ENCODE data around the gene ROR1. TPM values are rescaled to one million over a fixed set of nuclear protein-coding genes. Genes with fewer than 3 reads are reported as not detected.

The ROR1 gene
- total and polyA plus RNA-seq, 2 of the 4 experiments (the other 2 are of a cell fraction), result 4.4 to 10.0 TPM

DNA sequence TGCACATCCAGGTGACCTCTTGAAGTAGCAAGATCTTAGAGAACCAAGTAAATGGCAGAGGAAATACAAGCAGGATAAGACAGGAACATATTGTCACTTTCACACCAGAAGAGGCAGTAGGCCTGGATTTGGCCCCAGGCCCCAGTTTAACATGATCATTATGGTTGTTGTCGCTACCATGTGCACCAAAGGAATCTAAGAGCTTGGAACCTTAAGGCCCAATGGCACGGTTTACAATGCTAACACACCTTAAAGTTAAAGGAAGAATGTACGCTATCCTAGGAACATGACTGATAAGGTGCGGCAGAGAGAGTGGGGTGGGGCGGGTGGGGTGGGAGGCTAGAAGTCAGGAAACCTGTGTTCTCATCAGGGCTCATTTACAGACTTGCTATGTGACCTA lies 147.5 kb downstream of the ROR1 start:
- Histone ChIP-seq H2AFZ (replicated peaks; ENCODE audit: low read length, poor library complexity) (no peak overlapping the region), H3K4me2 (ENCODE audit: low read depth, low read length) (0 out of 2 replicates have a peak overlapping the region, but pooled peaks have one; percentile 22), H3K9me3 (ENCODE audit: control insufficient read depth, insufficient read depth, low read length) (no peaks in the 10 kb centered on the region), H4K5ac (ENCODE audit: low read depth, low read length) (peak overlapping the region; percentile 27; the same call in 1 of the 2 replicates), H3K27me3 (ENCODE audit: control insufficient read depth, insufficient read depth, low read length) (peaks cover 2% of the 10 kb centered on the region), H3K9ac (ENCODE audit: low read depth, low read length) (0 out of 2 replicates have a peak overlapping the region, but pooled peaks have one; percentile 10), H3K14ac (replicated peaks; ENCODE audit: low read depth, low read length) (0 out of 2 replicates have a peak overlapping the region, but pooled peaks have one; percentile 15), H3K4ac (ENCODE audit: low read depth, low read length) (peak overlapping the region; percentile 71), H3K4me1 (ENCODE audit: control insufficient read depth, insufficient read depth, low read length) (peaks cover 9% of the 10 kb centered on the region), H3K27ac (ENCODE audit: insufficient read depth, low read length) (peak overlapping the region; percentile 43; the same call in 1 of the 2 replicates), H2BK5ac (ENCODE audit: low read depth, low read length, poor library complexity, severe bottlenecking) (no peak overlapping the region), H3K79me1 (ENCODE audit: low read depth in 1 of 2, low read length in 2 of 2) (no peaks in the 10 kb centered on the region), H3K56ac (ENCODE audit: extremely low read depth, insufficient read depth, low read length) (no peak overlapping the region; the same call in 1 of the 2 replicates), H4K20me1 (ENCODE audit: insufficient read depth, low read length) (peaks cover 4% of the 10 kb centered on the region; the same call in 1 of the 2 replicates), H4K91ac (ENCODE audit: insufficient read depth, low read depth, low read length) (peak overlapping the region; percentile 69), H4K8ac (ENCODE audit: low read depth in 2 of 2, low read length in 2 of 2) (peak overlapping the region; percentile 23 to 56; a peak in 2 of 4 replicates), H2AK9ac (replicated peaks; ENCODE audit: low read depth, low read length, poor library complexity) (no peak overlapping the region), H2BK120ac (ENCODE audit: low read depth, low read length) (peak overlapping the region; percentile 21), H3K18ac (ENCODE audit: low read depth, low read length) (peak overlapping the region; percentile 51), H3K36me3 (ENCODE audit: control insufficient read depth, insufficient read depth, low read length) (no peaks in the 10 kb centered on the region), H2AK5ac (ENCODE audit: low read depth, low read length) (peak overlapping the region; percentile 53), H3K23ac (ENCODE audit: low read depth, low read length) (peak overlapping the region; percentile 44; the same call in 1 of the 2 replicates), H2BK15ac (ENCODE audit: low read depth, low read length) (peak overlapping the region; percentile 8; the same call in 2 of the 3 replicates), H3K9me1 (ENCODE audit: insufficient read depth, low read length) (peaks cover 8% of the 10 kb centered on the region), H2BK20ac (ENCODE audit: low read depth, low read length) (peak overlapping the region; percentile 48), H3K4me3 (ENCODE audit: insufficient read depth, low read depth, low read length) (no peak overlapping the region)
- ChIA-PET POLR2A (ENCODE audit: unreplicated experiment) (no interaction called here), CTCF (interaction anchor here (0.6 to 2.0 kb wide), 4 partner anchors 42 to 230 kb away, joined by 4 to 8 read pairs (median 5); no protein-coding TSS in a partner anchor)
- in situ Hi-C loops (cut with MboI; ENCODE audit: low sequenced_read_pairs), result loop anchor here (5.0 kb wide), 1 partner anchor 321 kb away; no protein-coding TSS in a partner anchor
- ATAC-seq (ENCODE audit: low read depth) (no peak), DNase-seq (no peak)
- TF ChIP-seq CHD1 (IDR thresholded peaks at IDR 0.05; ENCODE audit: low read depth, low read length) (no peak), RFX5 (IDR thresholded peaks at IDR 0.05; ENCODE audit: low read depth, low read length) (no peak), MAFK (IDR thresholded peaks at IDR 0.05; ENCODE audit: low read depth, low read length) (no peak), MXI1 (IDR thresholded peaks at IDR 0.05; ENCODE audit: borderline replicate concordance, low read depth, low read length) (no peak), MAZ (IDR thresholded peaks at IDR 0.05; ENCODE audit: borderline replicate concordance, low read depth, low read length) (no peak), NFE2L2 (IDR thresholded peaks at IDR 0.05; ENCODE audit: low read depth, low read length) (no peak), SMC3 (IDR thresholded peaks at IDR 0.05; ENCODE audit: low read depth, low read length) (no peak), CEBPB (IDR thresholded peaks at IDR 0.05; ENCODE audit: low read depth, low read length) (no peak), RCOR1 (IDR thresholded peaks at IDR 0.05; ENCODE audit: insufficient replicate concordance, low read length) (no peak), FOS (IDR thresholded peaks at IDR 0.05; ENCODE audit: low read depth, low read length) (no peak), RAD21 (IDR thresholded peaks at IDR 0.05; ENCODE audit: low read length) (no peak), BHLHE40 (IDR thresholded peaks at IDR 0.05; ENCODE audit: low read depth, low read length) (no peak), POLR2A (IDR thresholded peaks at IDR 0.05; ENCODE audit: low read depth, low read length) (no peak)
- TF ChIP-seq, protein P1, sequence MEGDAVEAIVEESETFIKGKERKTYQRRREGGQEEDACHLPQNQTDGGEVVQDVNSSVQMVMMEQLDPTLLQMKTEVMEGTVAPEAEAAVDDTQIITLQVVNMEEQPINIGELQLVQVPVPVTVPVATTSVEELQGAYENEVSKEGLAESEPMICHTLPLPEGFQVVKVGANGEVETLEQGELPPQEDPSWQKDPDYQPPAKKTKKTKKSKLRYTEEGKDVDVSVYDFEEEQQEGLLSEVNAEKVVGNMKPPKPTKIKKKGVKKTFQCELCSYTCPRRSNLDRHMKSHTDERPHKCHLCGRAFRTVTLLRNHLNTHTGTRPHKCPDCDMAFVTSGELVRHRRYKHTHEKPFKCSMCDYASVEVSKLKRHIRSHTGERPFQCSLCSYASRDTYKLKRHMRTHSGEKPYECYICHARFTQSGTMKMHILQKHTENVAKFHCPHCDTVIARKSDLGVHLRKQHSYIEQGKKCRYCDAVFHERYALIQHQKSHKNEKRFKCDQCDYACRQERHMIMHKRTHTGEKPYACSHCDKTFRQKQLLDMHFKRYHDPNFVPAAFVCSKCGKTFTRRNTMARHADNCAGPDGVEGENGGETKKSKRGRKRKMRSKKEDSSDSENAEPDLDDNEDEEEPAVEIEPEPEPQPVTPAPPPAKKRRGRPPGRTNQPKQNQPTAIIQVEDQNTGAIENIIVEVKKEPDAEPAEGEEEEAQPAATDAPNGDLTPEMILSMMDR (conservative IDR thresholded peaks at IDR 0.05; ENCODE audit: low read depth, low read length), result no peak
- TF ChIP-seq, protein P2, sequence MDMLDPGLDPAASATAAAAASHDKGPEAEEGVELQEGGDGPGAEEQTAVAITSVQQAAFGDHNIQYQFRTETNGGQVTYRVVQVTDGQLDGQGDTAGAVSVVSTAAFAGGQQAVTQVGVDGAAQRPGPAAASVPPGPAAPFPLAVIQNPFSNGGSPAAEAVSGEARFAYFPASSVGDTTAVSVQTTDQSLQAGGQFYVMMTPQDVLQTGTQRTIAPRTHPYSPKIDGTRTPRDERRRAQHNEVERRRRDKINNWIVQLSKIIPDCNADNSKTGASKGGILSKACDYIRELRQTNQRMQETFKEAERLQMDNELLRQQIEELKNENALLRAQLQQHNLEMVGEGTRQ (IDR thresholded peaks at IDR 0.05; ENCODE audit: low read depth, low read length), result no peak
- TF ChIP-seq, protein P3, sequence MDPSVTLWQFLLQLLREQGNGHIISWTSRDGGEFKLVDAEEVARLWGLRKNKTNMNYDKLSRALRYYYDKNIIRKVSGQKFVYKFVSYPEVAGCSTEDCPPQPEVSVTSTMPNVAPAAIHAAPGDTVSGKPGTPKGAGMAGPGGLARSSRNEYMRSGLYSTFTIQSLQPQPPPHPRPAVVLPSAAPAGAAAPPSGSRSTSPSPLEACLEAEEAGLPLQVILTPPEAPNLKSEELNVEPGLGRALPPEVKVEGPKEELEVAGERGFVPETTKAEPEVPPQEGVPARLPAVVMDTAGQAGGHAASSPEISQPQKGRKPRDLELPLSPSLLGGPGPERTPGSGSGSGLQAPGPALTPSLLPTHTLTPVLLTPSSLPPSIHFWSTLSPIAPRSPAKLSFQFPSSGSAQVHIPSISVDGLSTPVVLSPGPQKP (IDR thresholded peaks at IDR 0.05; ENCODE audit: borderline replicate concordance, low read depth, low read length), result no peak
- intact Hi-C loops (cut with micrococcal nuclease), result loop anchor here (2.0 to 5.0 kb wide), 4 partner anchors 117 to 321 kb away; partner anchors contain the start of gene ROR1
- dilution Hi-C loops (cut with HindIII; ENCODE audit: low sequenced_read_pairs, unreplicated experiment), result no loop called here
- WGBS, 2 experiments (ENCODE audit: extremely low coverage in 2 of 2, insufficient read length in 1 of 2), result no CpG with 5 or more reads among the region's 5 CpGs
- no TSS peak for BruUV-seq (replicated peaks)
